Endothelial cell (in vitro differentiated cells): ENCODE data around the gene ACSF3. TPM values are rescaled to one million over a fixed set of nuclear protein-coding genes. Genes with fewer than 3 reads are reported as not detected.

Experiments
- DNase-seq: peaks from one replicate; pipeline ENCODE4 v3.0.0; 2021; ENCODE audit warnings: low spot score
- H3K27ac Mint-ChIP-seq: one replicate; pipeline ENCODE4 v1.8.0; 2021; ENCODE audit warnings: mixed read lengths, inconsistent platforms; ENCODE audit not compliant: unreplicated experiment
- H3K27me3 Mint-ChIP-seq: one replicate; pipeline ENCODE4 v1.8.0; 2021; ENCODE audit warnings: mild to moderate bottlenecking, moderate library complexity, mixed read lengths, inconsistent platforms; ENCODE audit not compliant: unreplicated experiment
- H3K36me3 Mint-ChIP-seq: one replicate; pipeline ENCODE4 v1.8.0; 2021; ENCODE audit warnings: mild to moderate bottlenecking, low read depth, mixed read lengths, inconsistent platforms; ENCODE audit not compliant: unreplicated experiment
- H3K4me1 Mint-ChIP-seq: one replicate; pipeline ENCODE4 v1.8.0; 2021; ENCODE audit warnings: mild to moderate bottlenecking, mixed read lengths, inconsistent platforms; ENCODE audit not compliant: unreplicated experiment
- H3K4me3 Mint-ChIP-seq: one replicate; pipeline ENCODE4 v1.8.0; 2021; ENCODE audit warnings: mild to moderate bottlenecking, mixed read lengths, inconsistent platforms; ENCODE audit not compliant: unreplicated experiment
- H3K9me3 Mint-ChIP-seq: one replicate; pipeline ENCODE4 v1.8.0; 2021; ENCODE audit warnings: mixed read lengths, inconsistent platforms; ENCODE audit not compliant: unreplicated experiment
- total RNA-seq: library from RNA; stranded (reverse); fragmentation: NEBNext Ultra II Directional; extraction: Animal tissue kit (Norgen Biotek cat#: 25700); gene quantifications from one replicate; pipeline ENCODE4 v1.2.1, GENCODE V29; 2021; ENCODE audit not compliant: unreplicated experiment
- TF ChIP-seq, protein P1 (sequence below): fragments of 200-600 bp; sonication (generic); IDR thresholded peaks from one replicate; pipeline ENCODE4 v1.5.0; 2021; ENCODE audit warnings: antibody characterized with exemption; ENCODE audit not compliant: unreplicated experiment

Gene ACSF3
- total RNA-seq, 1 donor from 2014 or later = 28.2 TPM

DNA sequence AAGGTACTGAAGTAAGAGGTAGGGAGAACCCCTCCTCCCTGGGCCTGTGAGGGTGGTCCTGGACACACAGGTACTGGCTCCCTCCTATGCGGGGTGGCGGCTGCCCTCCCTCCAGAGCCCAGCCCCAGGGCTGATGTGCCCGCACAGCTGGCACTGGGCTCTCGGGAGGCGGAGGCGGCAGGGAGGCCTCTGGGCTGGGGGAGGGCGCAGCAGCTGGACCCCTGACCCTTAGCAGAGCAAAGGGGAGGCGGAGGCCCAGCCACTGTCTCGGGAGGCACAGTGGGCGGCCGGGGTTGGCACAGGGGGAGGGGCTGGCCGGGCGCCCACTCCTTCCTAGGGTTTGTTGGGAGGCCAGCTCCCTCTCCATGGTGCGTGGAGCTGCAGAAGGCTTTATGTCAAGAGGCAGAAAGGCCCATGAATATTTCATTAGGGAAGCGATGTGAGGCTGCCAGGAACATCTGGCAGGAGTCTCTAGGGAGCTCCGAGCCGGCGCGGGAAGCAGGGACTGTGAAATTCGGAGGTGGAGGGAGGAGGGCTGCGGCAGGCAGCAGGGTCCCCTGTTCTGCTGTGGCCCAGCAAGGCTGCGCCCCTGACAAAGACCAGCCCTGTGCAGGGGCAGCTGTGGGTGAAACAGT, 44.1 kb upstream of the ACSF3 start:
- Mint-ChIP-seq H3K4me3 (no peak overlapping the region), H3K9me3 (no peaks in the 10 kb centered on the region), H3K27ac (no peak overlapping the region), H3K36me3 (no peaks in the 10 kb centered on the region), H3K27me3 (peaks cover 6% of the 10 kb centered on the region), H3K4me1 (no peaks in the 10 kb centered on the region)
- TF ChIP-seq, protein P1, sequence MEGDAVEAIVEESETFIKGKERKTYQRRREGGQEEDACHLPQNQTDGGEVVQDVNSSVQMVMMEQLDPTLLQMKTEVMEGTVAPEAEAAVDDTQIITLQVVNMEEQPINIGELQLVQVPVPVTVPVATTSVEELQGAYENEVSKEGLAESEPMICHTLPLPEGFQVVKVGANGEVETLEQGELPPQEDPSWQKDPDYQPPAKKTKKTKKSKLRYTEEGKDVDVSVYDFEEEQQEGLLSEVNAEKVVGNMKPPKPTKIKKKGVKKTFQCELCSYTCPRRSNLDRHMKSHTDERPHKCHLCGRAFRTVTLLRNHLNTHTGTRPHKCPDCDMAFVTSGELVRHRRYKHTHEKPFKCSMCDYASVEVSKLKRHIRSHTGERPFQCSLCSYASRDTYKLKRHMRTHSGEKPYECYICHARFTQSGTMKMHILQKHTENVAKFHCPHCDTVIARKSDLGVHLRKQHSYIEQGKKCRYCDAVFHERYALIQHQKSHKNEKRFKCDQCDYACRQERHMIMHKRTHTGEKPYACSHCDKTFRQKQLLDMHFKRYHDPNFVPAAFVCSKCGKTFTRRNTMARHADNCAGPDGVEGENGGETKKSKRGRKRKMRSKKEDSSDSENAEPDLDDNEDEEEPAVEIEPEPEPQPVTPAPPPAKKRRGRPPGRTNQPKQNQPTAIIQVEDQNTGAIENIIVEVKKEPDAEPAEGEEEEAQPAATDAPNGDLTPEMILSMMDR = no peak
- DNase-seq = no peak

DNA sequence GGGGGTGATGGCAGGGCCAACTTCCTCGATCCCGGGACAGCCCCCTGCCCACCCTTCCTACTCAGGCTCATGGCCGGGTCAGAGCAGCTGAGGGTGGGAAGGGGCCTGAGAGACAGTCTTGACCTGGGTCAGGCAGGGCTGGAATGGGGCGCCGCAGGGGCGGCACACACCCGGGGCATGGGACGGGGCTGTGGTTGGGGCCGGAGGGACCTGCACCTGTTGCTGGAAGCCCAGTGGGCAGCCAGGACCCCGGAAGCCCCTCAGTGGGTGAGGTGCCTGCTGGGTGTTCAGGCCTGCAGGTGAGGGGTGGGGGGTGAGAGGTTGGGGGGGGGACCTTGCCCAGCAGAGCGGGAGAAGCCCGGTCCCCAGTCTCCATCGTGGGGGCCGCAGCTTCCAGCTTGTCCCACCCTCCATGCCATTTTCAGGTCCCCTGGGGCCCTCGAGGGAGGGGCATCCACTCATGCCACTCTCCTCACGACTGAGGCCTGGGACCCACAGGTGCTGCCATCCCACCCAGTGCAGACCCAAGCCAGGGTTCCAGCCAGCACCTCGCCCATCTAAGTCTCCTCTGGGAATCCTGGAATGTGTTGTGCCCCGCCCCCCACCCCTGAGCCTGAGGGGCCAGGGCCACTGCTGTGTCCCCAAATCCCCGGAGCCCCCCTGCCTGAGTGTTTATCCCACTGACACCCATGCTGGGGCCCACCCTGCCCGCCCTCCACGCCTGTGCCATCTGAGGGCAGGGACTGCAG, 43.4 kb upstream of the ACSF3 start:
- Mint-ChIP-seq H3K36me3 (no peaks in the 10 kb centered on the region), H3K4me1 (no peaks in the 10 kb centered on the region), H3K4me3 (no peak overlapping the region), H3K9me3 (no peaks in the 10 kb centered on the region), H3K27me3 (peaks cover 7% of the 10 kb centered on the region), H3K27ac (no peak overlapping the region)
- TF ChIP-seq, protein P1 = no peak
- no peak for DNase-seq

DNA sequence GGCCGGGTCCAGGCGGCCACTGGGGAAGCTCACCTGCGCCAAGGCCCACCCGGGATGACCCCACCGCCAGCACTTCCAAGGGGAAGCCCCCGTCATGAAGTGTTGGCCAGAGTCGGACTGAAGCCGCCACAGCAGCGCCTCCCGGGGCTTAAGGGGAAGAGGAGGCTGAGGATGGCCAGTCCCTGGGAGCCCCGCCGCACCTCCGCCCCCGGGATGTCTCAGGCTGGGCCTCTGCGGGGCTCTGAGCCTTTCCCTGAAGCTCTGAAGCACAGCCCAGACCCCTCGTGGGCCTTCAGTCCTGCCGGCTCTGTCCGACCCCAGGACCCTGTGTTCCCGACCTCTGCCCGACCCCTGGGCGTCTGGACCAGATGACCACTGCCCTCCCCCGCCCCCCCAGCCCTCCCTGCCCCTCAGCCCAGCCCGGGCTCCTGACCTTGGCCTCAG, 42.8 kb upstream of the ACSF3 start:
- no peak overlapping the region for H3K4me3 Mint-ChIP-seq
- H3K27me3 Mint-ChIP-seq = peaks cover 7% of the 10 kb centered on the region
- H3K4me1 Mint-ChIP-seq = no peaks in the 10 kb centered on the region
- H3K9me3 Mint-ChIP-seq = no peaks in the 10 kb centered on the region
- TF ChIP-seq, protein P1 = no peak
- no peaks in the 10 kb centered on the region for H3K36me3 Mint-ChIP-seq
- H3K27ac Mint-ChIP-seq = no peak overlapping the region
- DNase-seq = no peak

DNA sequence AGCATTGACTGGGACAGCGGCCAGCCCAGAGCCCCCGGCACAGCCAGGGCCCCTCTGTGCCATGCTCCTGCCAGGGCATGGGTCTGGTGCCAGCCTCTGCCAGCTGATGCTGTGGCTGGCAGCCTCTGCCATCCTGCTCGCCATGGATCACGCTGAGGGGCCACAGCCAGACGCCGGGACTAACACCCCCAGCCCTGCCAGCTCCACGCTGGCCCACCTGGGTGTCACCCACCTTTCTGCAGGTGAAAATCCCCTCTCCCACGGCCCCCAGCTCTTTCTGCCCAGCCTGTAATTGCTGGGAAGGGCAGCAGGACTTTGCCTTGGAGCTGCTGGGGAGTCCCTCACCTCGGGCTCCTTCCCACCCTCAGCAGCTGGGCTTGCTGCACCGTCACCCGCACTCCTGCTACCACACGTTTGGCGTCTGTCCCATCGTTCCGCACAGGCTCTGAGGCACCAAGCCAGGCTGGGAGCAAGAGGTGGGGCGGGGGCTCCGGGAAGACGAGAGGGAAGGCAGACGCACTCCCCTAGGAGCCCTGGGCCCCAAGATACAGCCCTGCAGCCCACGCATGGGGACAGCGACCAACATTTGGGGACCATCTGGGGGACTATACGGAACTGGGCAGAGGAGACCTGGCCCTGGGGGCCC, 42.0 kb upstream of the ACSF3 start:
- H3K27ac Mint-ChIP-seq = no peak overlapping the region
- no peaks in the 10 kb centered on the region for H3K36me3 Mint-ChIP-seq
- H3K27me3 Mint-ChIP-seq = peaks cover 5% of the 10 kb centered on the region
- no peaks in the 10 kb centered on the region for H3K4me1 Mint-ChIP-seq
- TF ChIP-seq, protein P1 = no peak
- no peak for DNase-seq
- H3K9me3 Mint-ChIP-seq = no peaks in the 10 kb centered on the region
- no peak overlapping the region for H3K4me3 Mint-ChIP-seq
